GM23248 (cell line): ENCODE measurements around the gene OSBPL7. TPM values are rescaled to one million over a fixed set of nuclear protein-coding genes. Genes with fewer than 3 reads are reported as not detected.
A peak's percentile ranks its signal among the peaks of the same experiment; 100 is the strongest.

Experiments used
- DNase-seq: peaks from one replicate; pipeline ENCODE4 v3.0.0-alpha.2; 2015
- H2AFZ ChIP-seq: fragments of 200-600 bp; sonication (generic); 2 replicates; pipeline ENCODE4 v1.6.1; 2016; ENCODE audit warnings: antibody characterized with exemption
- H3F3A ChIP-seq: fragments of 200-600 bp; sonication (generic); 2 replicates; pipeline ENCODE4 v1.6.1; 2016; ENCODE audit warnings: mild to moderate bottlenecking, antibody characterized with exemption, mixed run types; ENCODE audit not compliant: insufficient read depth
- H3K27ac ChIP-seq: fragments of 200-600 bp; sonication (generic); 2 replicates; pipeline ENCODE4 v1.5.1; 2016; ENCODE audit warnings: mild to moderate bottlenecking
- H3K27me3 ChIP-seq: fragments of 200-600 bp; sonication (generic); replicated peaks from 2 replicates; pipeline ENCODE4 v1.6.1; 2016; ENCODE audit warnings: mild to moderate bottlenecking; ENCODE audit not compliant: insufficient read depth
- H3K36me3 ChIP-seq: fragments of 200-600 bp; sonication (generic); 2 replicates; pipeline ENCODE4 v1.6.1; 2016; ENCODE audit warnings: low read depth, mild to moderate bottlenecking
- H3K4me1 ChIP-seq: fragments of 200-600 bp; sonication (generic); 2 replicates; pipeline ENCODE4 v1.6.1; 2016; ENCODE audit warnings: mild to moderate bottlenecking; ENCODE audit not compliant: insufficient read depth
- H3K4me2 ChIP-seq: fragments of 200-600 bp; sonication (generic); one replicate; pipeline ENCODE4 v1.6.1; 2016; ENCODE audit warnings: mild to moderate bottlenecking; ENCODE audit not compliant: unreplicated experiment
- H3K4me3 ChIP-seq: fragments of 200-600 bp; sonication (generic); 2 replicates; pipeline ENCODE4 v1.5.1; 2016; ENCODE audit warnings: mild to moderate bottlenecking
- H3K79me2 ChIP-seq: fragments of 200-600 bp; sonication (generic); 2 replicates; pipeline ENCODE4 v1.6.1; 2016; ENCODE audit warnings: mild to moderate bottlenecking; ENCODE audit not compliant: insufficient read depth
- H3K9ac ChIP-seq: fragments of 200-600 bp; sonication (generic); 2 replicates; pipeline ENCODE4 v1.6.1; 2016; ENCODE audit warnings: mild to moderate bottlenecking
- H3K9me2 ChIP-seq: fragments of 200-600 bp; sonication (generic); 2 replicates; pipeline ENCODE4 v1.6.1; 2016; ENCODE audit warnings: mixed run types, mild to moderate bottlenecking, moderate library complexity; ENCODE audit not compliant: insufficient read depth
- H3K9me3 ChIP-seq: fragments of 200-600 bp; sonication (generic); one replicate; pipeline ENCODE4 v1.6.1; 2017; ENCODE audit warnings: low read depth
- H4K20me1 ChIP-seq: fragments of 200-600 bp; sonication (generic); 2 replicates; pipeline ENCODE4 v1.6.0; 2016; ENCODE audit not compliant: insufficient read depth
- EZH2 ChIP-seq: fragments of 200-600 bp; sonication (generic); IDR thresholded peaks from 2 replicates; pipeline ENCODE4 v1.6.1; 2018; ENCODE audit warnings: antibody characterized with exemption, mild to moderate bottlenecking; ENCODE audit not compliant: insufficient read depth, poor library complexity, severe bottlenecking
- EZH2phosphoT487 ChIP-seq: fragments of 200-600 bp; sonication (generic); IDR thresholded peaks from 2 replicates; pipeline ENCODE4 v1.6.1; 2018; ENCODE audit warnings: antibody characterized with exemption, moderate library complexity, mild to moderate bottlenecking, low read depth; ENCODE audit not compliant: insufficient read depth
- WGBS, 2 experiments: methylation state at CpG; one replicate each; pipeline ENCODE4 v1.1.6; 2015 to 2017; ENCODE audit warnings: low lambda C conversion rate in 2 of 2, low coverage in 1 of 2; ENCODE audit errors: missing lambda C conversion rate in 2 of 2; 5-methylcytosine and 5-hydroxymethylcytosine counted together
- in situ Hi-C: fragments of 300-500 bp; cut with MboI; formaldehyde crosslinking; loops from 2 replicates; pipeline ENCODE4 v1.15.0; 2020
- polyA plus RNA-seq: library from polyadenylated mRNA; unstranded; fragments of >200 nt; fragmentation: Nextera tagmentation; extraction: Ambion mirVana; gene quantifications from 2 replicates; pipeline ENCODE4 v1.2.1, GENCODE V29; 2016
- total RNA-seq: library from RNA; depleted of rRNA; stranded (reverse); fragments of >200 nt; shearing (Covaris generic); gene quantifications from 2 replicates; pipeline ENCODE4 v1.2.3, GENCODE V29; 2014

The OSBPL7 gene
- total and polyA plus RNA-seq, 2 experiments from 2014 or later: 2.0 to 5.0 TPM

- Histone ChIP-seq H3K9me2 (no peaks in the 10 kb centered on the region), H3K36me3 (no peaks in the 10 kb centered on the region), H3K4me1 (peaks cover 16% of the 10 kb centered on the region), H3K27me3 (no peaks in the 10 kb centered on the region), H3F3A (no peaks in the 10 kb centered on the region), H2AFZ (no peak overlapping the region), H3K79me2 (peaks cover 10% of the 10 kb centered on the region), H3K9ac (no peak overlapping the region), H3K4me3 (no peak overlapping the region), H3K4me2 (no peak overlapping the region), H3K9me3 (no peaks in the 10 kb centered on the region), H3K27ac (no peak overlapping the region), H4K20me1 (no peaks in the 10 kb centered on the region)
- WGBS, 2 experiments: 80 to 84% methylated on average over 13 of the region's 13 CpGs
- in situ Hi-C loops: no loop called here
- TF ChIP-seq EZH2phosphoT487: no peak
- TF ChIP-seq EZH2: no peak
- DNase-seq: no peak
Observed at GRCh38 chr17:47838636-47839035, 17.0 kb upstream of the OSBPL7 start.

GRCh38 chr17:47837401-47838039 lies 15.9 kb upstream of the OSBPL7 start:
- H3K9ac ChIP-seq: peak overlapping the region; percentile 31; the same call in 1 of the 2 replicates
- WGBS, 2 experiments: 62 to 65% methylated on average over 13 of the region's 13 CpGs
- DNase-seq: peak; percentile 35
- no peak overlapping the region for H2AFZ ChIP-seq
- H3K36me3 ChIP-seq: no peaks in the 10 kb centered on the region
- no peak overlapping the region for H3K27ac ChIP-seq
- peaks cover 10% of the 10 kb centered on the region for H3K79me2 ChIP-seq
- no peak overlapping the region for H3K4me3 ChIP-seq
- H4K20me1 ChIP-seq: no peaks in the 10 kb centered on the region
- TF ChIP-seq EZH2: no peak
- TF ChIP-seq EZH2phosphoT487: no peak
- no peaks in the 10 kb centered on the region for H3F3A ChIP-seq
- peaks cover 16% of the 10 kb centered on the region for H3K4me1 ChIP-seq
- in situ Hi-C loops: no loop called here
- H3K4me2 ChIP-seq: no peak overlapping the region
- H3K9me3 ChIP-seq: no peaks in the 10 kb centered on the region
- H3K9me2 ChIP-seq: no peaks in the 10 kb centered on the region
- no peaks in the 10 kb centered on the region for H3K27me3 ChIP-seq

GRCh38 chr17:47836601-47837000 lies 15.0 kb upstream of the OSBPL7 start:
- Histone ChIP-seq H3K4me1 (peaks cover 18% of the 10 kb centered on the region), H3K27me3 (no peaks in the 10 kb centered on the region), H2AFZ (no peak overlapping the region), H3K4me3 (no peak overlapping the region), H3K9ac (no peak overlapping the region), H4K20me1 (no peaks in the 10 kb centered on the region), H3K4me2 (no peak overlapping the region), H3K9me2 (no peaks in the 10 kb centered on the region), H3K79me2 (peaks cover 10% of the 10 kb centered on the region), H3F3A (peaks cover 7% of the 10 kb centered on the region; the same call in 1 of the 2 replicates), H3K27ac (no peak overlapping the region), H3K9me3 (no peaks in the 10 kb centered on the region), H3K36me3 (no peaks in the 10 kb centered on the region)
- 84 to 90% methylated on average over 5 to 6 of the region's 6 CpGs for WGBS, 2 experiments
- in situ Hi-C loops: no loop called here
- no peak for DNase-seq
- TF ChIP-seq EZH2phosphoT487 (no peak), EZH2 (no peak)

- Histone ChIP-seq H3K4me2 (no peak overlapping the region), H3K4me3 (no peak overlapping the region), H3K27ac (no peak overlapping the region), H3K4me1 (peaks cover 20% of the 10 kb centered on the region), H3K79me2 (peaks cover 14% of the 10 kb centered on the region), H3K27me3 (no peaks in the 10 kb centered on the region), H2AFZ (no peak overlapping the region), H3F3A (peaks cover 13% of the 10 kb centered on the region; the same call in 1 of the 2 replicates), H3K9ac (no peak overlapping the region), H4K20me1 (no peaks in the 10 kb centered on the region), H3K9me3 (no peaks in the 10 kb centered on the region), H3K9me2 (no peaks in the 10 kb centered on the region), H3K36me3 (no peaks in the 10 kb centered on the region)
- in situ Hi-C loops: no loop called here
- no peak for DNase-seq
- WGBS, 2 experiments: 58 to 74% methylated on average over 5 of the region's 5 CpGs
- TF ChIP-seq EZH2 (no peak), EZH2phosphoT487 (no peak)
Observed at GRCh38 chr17:47834756-47835155, 13.2 kb upstream of the OSBPL7 start.
